H1 (cell line): ENCODE measurements around the gene ANAPC15. TPM values are rescaled to one million over a fixed set of nuclear protein-coding genes. Genes with fewer than 3 reads are reported as not detected.

ENCODE experiments used
- CTCF ChIA-PET: fragments of 300-600 bp; sonication (Branson Sonifier 250); formaldehyde crosslinking; loops from one replicate; lab custom pipeline; 2021; ENCODE audit not compliant: partially characterized antibody; lab: Charles Lee
- POLR2A ChIA-PET: fragments of 300-600 bp; sonication (Branson Sonifier 250); formaldehyde crosslinking; loops from one replicate; lab custom pipeline; 2021; ENCODE audit warnings: inconsistent platforms; ENCODE audit not compliant: partially characterized antibody; lab: Charles Lee
- DNase-seq, 2 experiments: peaks; one replicate each; pipeline versions ENCODE4 v3.0.0 to v3.0.0-alpha.2; 2010 to 2022; ENCODE audit warnings: low spot score in 2 of 2, low read depth in 1 of 2, mixed read lengths in 1 of 2
- FAIRE-seq: peaks from 2 replicates; lab custom pipeline; 2011; peaks lifted over from hg19 to GRCh38; lab: Jason Lieb, UNC
- H2AFZ ChIP-seq: 2 replicates; pipeline ENCODE4 v1.8.1; 2012; ENCODE audit warnings: low read length, inconsistent platforms
- H2AK5ac ChIP-seq: 2 replicates; pipeline ENCODE4 v1.6.1; 2013; ENCODE audit warnings: low read depth, low read length
- H2BK120ac ChIP-seq: replicated peaks from 2 replicates; pipeline ENCODE3; 2013; ENCODE audit warnings: low read depth, low read length, inconsistent platforms
- H2BK12ac ChIP-seq: 2 replicates; pipeline ENCODE4 v1.6.1; 2013; ENCODE audit warnings: low read depth, low read length
- H2BK15ac ChIP-seq: 2 replicates; pipeline ENCODE4 v1.6.1; 2013; ENCODE audit warnings: low read length
- H2BK20ac ChIP-seq: 2 replicates; pipeline ENCODE4 v1.6.1; 2013; ENCODE audit warnings: low read length
- H2BK5ac ChIP-seq: 2 replicates; pipeline ENCODE4 v1.6.1; 2013; ENCODE audit warnings: low read depth, low read length
- H3K14ac ChIP-seq: 2 replicates; pipeline ENCODE4 v1.6.1; 2013; ENCODE audit warnings: inconsistent platforms; ENCODE audit not compliant: insufficient read length
- H3K18ac ChIP-seq: 2 replicates; pipeline ENCODE4 v1.6.1; 2013; ENCODE audit warnings: low read length; ENCODE audit errors: extremely low read depth
- H3K23ac ChIP-seq: 2 replicates; pipeline ENCODE4 v1.6.1; 2013; ENCODE audit warnings: inconsistent platforms; ENCODE audit not compliant: insufficient read length
- H3K23me2 ChIP-seq: 2 replicates; pipeline ENCODE4 v1.6.1; 2013; ENCODE audit warnings: low read depth, low read length
- H3K27ac ChIP-seq: 2 replicates; pipeline ENCODE4 v1.6.1; 2011; ENCODE audit warnings: low read depth, low read length, inconsistent platforms
- H3K27me3 ChIP-seq, 4 experiments: replicated peaks in 1 of 4; 1 replicate in 1 of 4; 2 replicates in 3 of 4; pipeline versions ENCODE4 v1.6.1 to v1.8.1; 2011 to 2013; ENCODE audit warnings: low read length in 3 of 4, mild to moderate bottlenecking in 3 of 4, inconsistent platforms in 2 of 4, mixed read lengths in 2 of 4, moderate library complexity in 1 of 4; ENCODE audit not compliant: control insufficient read depth in 3 of 4, insufficient read depth in 3 of 4; ENCODE audit errors: extremely low read depth in 1 of 4
- H3K36me3 ChIP-seq, 4 experiments: 2 replicates each; pipeline versions ENCODE4 v1.6.1 to v1.8.1; 2011 to 2013; ENCODE audit warnings: mild to moderate bottlenecking in 4 of 4, low read length in 3 of 4, moderate library complexity in 2 of 4, control low read depth in 1 of 4, inconsistent platforms in 1 of 4; ENCODE audit not compliant: insufficient read depth in 4 of 4, control insufficient read depth in 2 of 4
- H3K4ac ChIP-seq: replicated peaks from 2 replicates; pipeline ENCODE3; 2013; ENCODE audit warnings: low read length, low read depth, mixed read lengths, inconsistent platforms; ENCODE audit not compliant: insufficient read length
- H3K4me1 ChIP-seq, 4 experiments: replicated peaks in 1 of 4; 1 replicate in 1 of 4; 2 replicates in 3 of 4; pipeline versions ENCODE4 v1.6.1 to v1.8.1; 2011 to 2013; ENCODE audit warnings: low read length in 3 of 4, inconsistent platforms in 2 of 4, mixed read lengths in 1 of 4; ENCODE audit not compliant: insufficient read depth in 4 of 4, control insufficient read depth in 3 of 4
- H3K4me2 ChIP-seq, 2 experiments: 2 replicates each; pipeline versions ENCODE4 v1.6.1 to v1.8.1; 2011 to 2013; ENCODE audit warnings: low read depth in 2 of 2, low read length in 2 of 2, control low read depth in 1 of 2, inconsistent platforms in 1 of 2, mild to moderate bottlenecking in 1 of 2; ENCODE audit not compliant: insufficient read depth in 1 of 2
- H3K4me3 ChIP-seq, 4 experiments: fragments of 200-600, 300-600 bp in 1 of 4; sonication (generic), shearing (Covaris generic), sonication (Bioruptor Twin) in 1 of 4; 2 replicates each; pipeline versions ENCODE4 v1.5.1 to v1.8.1; 2011 to 2016; ENCODE audit warnings: low read length in 4 of 4, low read depth in 3 of 4, control low read depth in 2 of 4, inconsistent platforms in 2 of 4, mild to moderate bottlenecking in 2 of 4, mixed read lengths in 1 of 4, moderate library complexity in 1 of 4; ENCODE audit not compliant: insufficient read depth in 2 of 4; ENCODE audit errors: extremely low read depth in 1 of 4
- H3K56ac ChIP-seq: replicated peaks from 2 replicates; pipeline ENCODE3; 2013; ENCODE audit warnings: low read depth, mild to moderate bottlenecking, mixed read lengths, low read length, inconsistent platforms; ENCODE audit not compliant: insufficient read length
- H3K79me1 ChIP-seq: 2 replicates; pipeline ENCODE4 v1.6.1; 2013; ENCODE audit warnings: low read depth, low read length, control low read depth
- H3K79me2 ChIP-seq, 2 experiments: 2 replicates each; pipeline versions ENCODE4 v1.6.1 to v1.8.1; 2012 to 2013; ENCODE audit warnings: low read length in 2 of 2, mild to moderate bottlenecking in 2 of 2, inconsistent platforms in 1 of 2; ENCODE audit not compliant: insufficient read depth in 2 of 2, control insufficient read depth in 1 of 2
- H3K9ac ChIP-seq, 4 experiments: replicated peaks in 1 of 4; 1 replicate in 1 of 4; 2 replicates in 3 of 4; pipeline versions ENCODE4 v1.6.1 to v1.8.1; 2011 to 2013; ENCODE audit warnings: low read depth in 3 of 4, low read length in 3 of 4, control low read depth in 2 of 4, mild to moderate bottlenecking in 2 of 4, moderate library complexity in 2 of 4, inconsistent platforms in 1 of 4; ENCODE audit errors: extremely low read depth in 1 of 4
- H3K9me3 ChIP-seq, 2 experiments: 2 replicates each; pipeline versions ENCODE4 v1.6.1 to v1.8.1; 2012 to 2013; ENCODE audit warnings: mild to moderate bottlenecking in 2 of 2, moderate library complexity in 2 of 2, control low read depth in 1 of 2, inconsistent platforms in 1 of 2, low read depth in 1 of 2, low read length in 1 of 2, mixed read lengths in 1 of 2; ENCODE audit not compliant: insufficient read depth in 2 of 2
- H4K20me1 ChIP-seq, 2 experiments: replicated peaks in 1 of 2; 2 replicates each; pipeline versions ENCODE3 to v1.8.1; 2011 to 2013; ENCODE audit warnings: inconsistent platforms in 2 of 2, low read length in 2 of 2, mild to moderate bottlenecking in 1 of 2; ENCODE audit not compliant: insufficient read depth in 2 of 2, control insufficient read depth in 1 of 2
- H4K5ac ChIP-seq: 2 replicates; pipeline ENCODE4 v1.6.1; 2013; ENCODE audit warnings: low read length, low read depth, mixed read lengths, inconsistent platforms; ENCODE audit not compliant: insufficient read length
- H4K8ac ChIP-seq: 2 replicates; pipeline ENCODE4 v1.8.0; 2013; ENCODE audit warnings: mild to moderate bottlenecking, moderate library complexity, low read length, inconsistent platforms; ENCODE audit not compliant: insufficient read depth; ENCODE audit errors: extremely low read depth
- H4K91ac ChIP-seq: replicated peaks from 2 replicates; pipeline ENCODE3; 2013; ENCODE audit warnings: low read length, mixed read lengths, inconsistent platforms; ENCODE audit not compliant: insufficient read length
- CEBPB ChIP-seq: IDR thresholded peaks from 2 replicates; pipeline ENCODE4 v1.6.1; 2012; ENCODE audit warnings: low read depth, low read length
- EZH2 ChIP-seq: fragments of 200-600 bp; sonication (generic); IDR thresholded peaks from 2 replicates; pipeline ENCODE4 v1.7.1; 2012; ENCODE audit warnings: low read depth, mild to moderate bottlenecking, moderate library complexity, low read length, inconsistent platforms; ENCODE audit not compliant: severe bottlenecking
- GTF2F1 ChIP-seq: IDR thresholded peaks from 2 replicates; pipeline ENCODE4 v1.6.1; 2012; ENCODE audit warnings: low read depth, low read length, improper control_type of control experiment, borderline replicate concordance
- NRF1 ChIP-seq: IDR thresholded peaks from 2 replicates; pipeline ENCODE4 v1.6.1; 2011; ENCODE audit warnings: mild to moderate bottlenecking, low read depth, low read length, improper control_type of control experiment
- POLR2AphosphoS5 ChIP-seq: IDR thresholded peaks from 2 replicates; pipeline ENCODE4 v1.6.1; 2011; ENCODE audit warnings: low read depth, low read length
- POU5F1 ChIP-seq: IDR thresholded peaks from 2 replicates; pipeline ENCODE4 v1.6.1; 2011; ENCODE audit warnings: low read depth, mild to moderate bottlenecking, low read length, moderate library complexity
- RBBP5 ChIP-seq: IDR thresholded peaks from 2 replicates; pipeline ENCODE4 v1.7.1; 2012; ENCODE audit warnings: low read depth, mild to moderate bottlenecking, inconsistent platforms, low read length, moderate library complexity, borderline replicate concordance
- RXRA ChIP-seq: IDR thresholded peaks from 2 replicates; pipeline ENCODE4 v1.6.1; 2011; ENCODE audit warnings: low read depth, mild to moderate bottlenecking, low read length, moderate library complexity; ENCODE audit not compliant: insufficient read depth
- SIN3A ChIP-seq, 2 experiments: IDR thresholded peaks in 1 of 2; conservative IDR thresholded peaks in 1 of 2; 2 replicates each; pipeline ENCODE4 v1.6.1; 2011 to 2012; ENCODE audit warnings: low read length in 2 of 2, improper control_type of control experiment in 1 of 2, low read depth in 1 of 2, mild to moderate bottlenecking in 1 of 2
- SP2 ChIP-seq: IDR thresholded peaks from 2 replicates; pipeline ENCODE4 v1.6.1; 2012; ENCODE audit warnings: mild to moderate bottlenecking, low read length, inconsistent platforms
- TCF12 ChIP-seq: IDR thresholded peaks from 2 replicates; pipeline ENCODE4 v1.6.1; 2011; ENCODE audit warnings: low read depth, mild to moderate bottlenecking, low read length
- USF2 ChIP-seq: IDR thresholded peaks from 2 replicates; pipeline ENCODE4 v1.6.1; 2011; ENCODE audit warnings: low read length, improper control_type of control experiment
- YY1 ChIP-seq: IDR thresholded peaks from 2 replicates; pipeline ENCODE4 v1.6.1; 2011; ENCODE audit warnings: low read depth, mild to moderate bottlenecking, low read length
- WGBS, 2 experiments: shearing (Covaris generic) in 1 of 2; methylation state at CpG; one replicate each; pipeline versions ENCODE4 v1.1.6 to v1.1.7; 2013 to 2015; ENCODE audit warnings: low lambda C conversion rate in 2 of 2, mixed read lengths in 2 of 2, inconsistent platforms in 1 of 2, low coverage in 1 of 2, missing lambda C conversion rate in 1 of 2; ENCODE audit not compliant: insufficient replicate concordance in 2 of 2, insufficient coverage in 1 of 2, insufficient read length in 1 of 2; ENCODE audit errors: extremely low coverage in 1 of 2, missing lambda C conversion rate in 1 of 2; 5-methylcytosine and 5-hydroxymethylcytosine counted together
- polyA plus RNA-seq, 7 experiments: library from polyadenylated mRNA; depleted of rRNA in 3 of 7; stranded (reverse) in 5 of 7; unstranded in 2 of 7; fragments of >200 nt in 5 of 7; fragments of 200-250 nt in 2 of 7; gene quantifications; 1 replicate in 5 of 7; 2 replicates in 1 of 7; 4 replicates in 1 of 7; pipeline versions ENCODE4 v1.2.1 to v1.2.3, GENCODE V29; 2011 to 2013; ENCODE audit warnings: missing spikeins in 2 of 7, mixed read lengths in 2 of 7
- total RNA-seq: library from RNA; stranded (reverse); fragmentation: NEBNext Ultra II Directional; extraction: Animal tissue kit (Norgen Biotek cat#: 25700); gene quantifications from 2 replicates; pipeline ENCODE4 v1.2.1, GENCODE V29; 2021

Gene ANAPC15
- total and polyA plus RNA-seq, 2 of the 8 experiments (the other 6 are each of a cell fraction or from before 2014, with no cell fraction given), result 66.2 to 74.9 TPM

DNA sequence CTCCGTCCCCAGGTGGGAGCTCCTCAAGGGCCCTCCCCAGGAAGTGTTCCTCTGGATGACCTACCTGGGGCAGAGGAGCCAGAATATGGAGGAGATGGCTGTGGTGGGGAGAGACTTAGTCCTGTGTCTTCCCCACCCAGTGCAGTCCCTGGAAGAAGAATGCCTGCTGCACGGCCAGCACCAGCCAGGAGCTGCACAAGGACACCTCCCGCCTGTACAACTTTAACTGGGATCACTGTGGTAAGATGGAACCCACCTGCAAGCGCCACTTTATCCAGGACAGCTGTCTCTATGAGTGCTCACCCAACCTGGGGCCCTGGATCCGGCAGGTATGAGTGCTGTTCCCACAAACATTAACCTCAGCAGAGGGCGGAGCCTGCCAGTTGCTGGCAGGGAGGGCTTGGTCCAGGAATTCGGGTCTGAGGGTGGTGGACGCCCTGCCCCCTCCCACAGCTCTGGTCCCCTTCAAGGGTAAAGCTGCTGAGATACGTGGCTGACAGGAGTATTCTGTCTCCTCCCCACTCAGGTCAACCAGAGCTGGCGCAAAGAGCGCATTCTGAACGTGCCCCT is 26.4 kb upstream of the ANAPC15 start:
- Histone ChIP-seq H2BK5ac (no peak overlapping the region), H2BK120ac (no peak overlapping the region), H3K4me3 (no peak overlapping the region), H3K18ac (no peak overlapping the region), H3K56ac (no peak overlapping the region), H4K91ac (no peak overlapping the region), H3K36me3 (no peaks in the 10 kb centered on the region), H2BK20ac (no peak overlapping the region), H3K9me3 (no peaks in the 10 kb centered on the region), H3K23ac (no peak overlapping the region), H2AK5ac (no peak overlapping the region), H4K5ac (no peak overlapping the region), H3K9ac (no peak overlapping the region), H3K14ac (no peak overlapping the region), H3K79me1 (no peaks in the 10 kb centered on the region), H4K20me1 (no peaks in the 10 kb centered on the region), H3K23me2 (no peaks in the 10 kb centered on the region), H3K4me1 (no peaks in the 10 kb centered on the region), H2BK15ac (no peak overlapping the region), H2AFZ (no peak overlapping the region), H4K8ac (no peak overlapping the region; the same call in 1 of the 2 replicates), H3K4ac (no peak overlapping the region), H3K4me2 (no peak overlapping the region), H2BK12ac (no peak overlapping the region), H3K27ac (no peak overlapping the region), H3K27me3 (no peaks in the 10 kb centered on the region), H3K79me2 (no peaks in the 10 kb centered on the region)
- CTCF ChIA-PET, result interaction anchor here (0.6 to 3.5 kb wide), 9 partner anchors 8 to 124 kb away, joined by 3 to 13 read pairs (median 3); partner anchors contain the start of gene ANAPC15
- DNase-seq (no peak), FAIRE-seq (no peak)
- 88% methylated on average over 11 of the region's 12 CpGs; no CpG with 5 or more reads in 1 of the 2 experiments for WGBS, 2 experiments
- POLR2A ChIA-PET, result no interaction called here
- TF ChIP-seq USF2, result no peak
- TF ChIP-seq EZH2, result no peak
- no peak for TF ChIP-seq GTF2F1
- no peak for TF ChIP-seq RXRA
- no peak for TF ChIP-seq CEBPB
- no peak for TF ChIP-seq YY1
- no peak for TF ChIP-seq RBBP5
- no peak for TF ChIP-seq TCF12
- TF ChIP-seq SP2, result no peak
- no peak for TF ChIP-seq POU5F1
- TF ChIP-seq SIN3A (conservative IDR thresholded peaks at IDR 0.05 in 1 of 2, IDR thresholded peaks at IDR 0.05 in 1 of 2; ENCODE audit: low read depth in 1 of 2, low read length in 2 of 2), result no peak
- no peak for TF ChIP-seq POLR2AphosphoS5
- no peak for TF ChIP-seq NRF1
